Vagina (tissue), 2 donors: ENCODE results near the gene STXBP6. TPM values are rescaled to one million over a fixed set of nuclear protein-coding genes. Genes with fewer than 3 reads are reported as not detected.
A peak's percentile ranks its signal among the peaks of the same experiment; 100 is the strongest.

ENCODE experiments used
- DNase-seq, 2 donors: peaks; one replicate each; pipeline ENCODE4 v3.0.0-alpha.2; 2017; ENCODE audit errors: extremely low spot score in 2 of 2
- H3K27ac ChIP-seq: fragments of 200-600 bp; sonication (generic); one replicate; pipeline ENCODE4 v1.5.1; 2019
- H3K27me3 ChIP-seq: fragments of 200-600 bp; sonication (generic); one replicate; pipeline ENCODE4 v1.5.1; 2019
- H3K36me3 ChIP-seq, 2 donors: fragments of 200-600 bp; sonication (generic); one replicate each; pipeline ENCODE4 v1.5.1; 2017 to 2019
- H3K4me1 ChIP-seq: fragments of 200-600 bp; sonication (generic); one replicate; pipeline ENCODE4 v1.5.1; 2019
- H3K4me3 ChIP-seq, 2 donors: fragments of 200-600 bp; sonication (generic); 1 replicate in 1 of 2; 2 replicates in 1 of 2; pipeline ENCODE4 v1.5.1; 2016 to 2019
- H3K9me3 ChIP-seq: fragments of 200-600 bp; sonication (generic); one replicate; pipeline ENCODE4 v1.5.1; 2019
- POLR2A ChIP-seq, 2 donors: fragments of 450-650 bp; IDR thresholded peaks; one replicate each; pipeline ENCODE4 v1.6.1; 2017; ENCODE audit warnings: antibody characterized with exemption in 2 of 2, mild to moderate bottlenecking in 2 of 2, moderate library complexity in 2 of 2
- POLR2AphosphoS5 ChIP-seq, 2 donors: sonication (generic); formaldehyde crosslinking; IDR thresholded peaks; one replicate each; pipeline ENCODE4 v1.9.0; 2017; ENCODE audit warnings: antibody characterized with exemption in 2 of 2, mild to moderate bottlenecking in 2 of 2, low read depth in 1 of 2; ENCODE audit not compliant: insufficient read depth in 1 of 2
- intact Hi-C: fragments of 100-400 bp; cut with DNase I; formaldehyde crosslinking; loops from one replicate; pipeline ENCODE4 v1.15.1; 2023
- total RNA-seq: library from RNA; depleted of rRNA; stranded (reverse); fragments of >200 nt; gene quantifications from one replicate; pipeline ENCODE4 v1.2.3, GENCODE V29; 2016
- TF ChIP-seq, protein P1 (sequence below), 3 experiments: fragments of 450-650 bp in 2 of 3; fragments of 200-600 bp in 1 of 3; sonication (generic) in 1 of 3; IDR thresholded peaks; one replicate each; pipeline ENCODE4 v1.5.1; 2017 to 2019; ENCODE audit warnings: antibody characterized with exemption in 3 of 3, mild to moderate bottlenecking in 2 of 3, moderate library complexity in 2 of 3

The STXBP6 gene
- total RNA-seq, 1 donor from 2014 or later, result 4.4 TPM

DNA sequence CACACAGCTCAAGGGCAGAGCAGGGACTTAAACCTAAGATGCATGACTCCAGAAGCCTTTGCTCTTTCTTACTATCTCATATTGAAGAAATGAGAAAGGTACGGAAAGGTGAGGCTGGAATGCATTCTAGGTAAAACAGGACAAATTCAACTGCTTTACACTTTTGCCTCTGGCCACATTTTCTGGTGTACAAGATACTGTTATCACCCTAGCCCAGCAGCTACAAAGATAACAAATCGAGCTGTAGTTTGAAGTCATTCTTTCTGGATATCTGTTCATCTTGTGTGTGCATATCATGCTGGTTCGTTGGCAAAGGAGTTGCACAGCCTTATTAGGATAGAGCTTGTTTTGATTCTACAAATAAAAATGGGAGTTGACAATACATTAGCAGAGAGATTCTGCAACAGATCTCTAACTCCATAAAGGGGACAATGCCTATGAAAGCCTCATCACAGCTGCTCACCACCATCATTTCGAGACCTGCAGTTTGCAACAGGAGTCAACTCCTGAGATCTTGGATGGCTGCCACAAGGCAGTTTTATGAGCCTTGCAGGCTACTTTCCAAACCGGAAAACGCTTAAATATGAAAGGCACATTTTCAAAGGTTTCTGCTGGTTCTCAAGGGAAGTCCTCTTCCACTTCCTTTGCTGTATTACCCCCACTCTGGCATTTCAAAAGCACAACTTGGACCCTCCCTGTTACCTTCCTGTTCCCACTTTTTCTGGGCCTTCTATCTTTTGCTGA lies 64.9 kb downstream of the STXBP6 start:
- DNase-seq, result no peak
- intact Hi-C loops, result no loop called here

GRCh38 chr14:24982472-24983155 lies 67.3 kb downstream of the STXBP6 start:
- Histone ChIP-seq H3K4me3 (no peak overlapping the region), H3K9me3 (no peaks in the 10 kb centered on the region), H3K27me3 (no peaks in the 10 kb centered on the region), H3K27ac (no peak overlapping the region), H3K4me1 (peaks cover 14% of the 10 kb centered on the region), H3K36me3 (no peaks in the 10 kb centered on the region)
- intact Hi-C loops, result no loop called here
- DNase-seq, result no peak
- TF ChIP-seq, protein P1, sequence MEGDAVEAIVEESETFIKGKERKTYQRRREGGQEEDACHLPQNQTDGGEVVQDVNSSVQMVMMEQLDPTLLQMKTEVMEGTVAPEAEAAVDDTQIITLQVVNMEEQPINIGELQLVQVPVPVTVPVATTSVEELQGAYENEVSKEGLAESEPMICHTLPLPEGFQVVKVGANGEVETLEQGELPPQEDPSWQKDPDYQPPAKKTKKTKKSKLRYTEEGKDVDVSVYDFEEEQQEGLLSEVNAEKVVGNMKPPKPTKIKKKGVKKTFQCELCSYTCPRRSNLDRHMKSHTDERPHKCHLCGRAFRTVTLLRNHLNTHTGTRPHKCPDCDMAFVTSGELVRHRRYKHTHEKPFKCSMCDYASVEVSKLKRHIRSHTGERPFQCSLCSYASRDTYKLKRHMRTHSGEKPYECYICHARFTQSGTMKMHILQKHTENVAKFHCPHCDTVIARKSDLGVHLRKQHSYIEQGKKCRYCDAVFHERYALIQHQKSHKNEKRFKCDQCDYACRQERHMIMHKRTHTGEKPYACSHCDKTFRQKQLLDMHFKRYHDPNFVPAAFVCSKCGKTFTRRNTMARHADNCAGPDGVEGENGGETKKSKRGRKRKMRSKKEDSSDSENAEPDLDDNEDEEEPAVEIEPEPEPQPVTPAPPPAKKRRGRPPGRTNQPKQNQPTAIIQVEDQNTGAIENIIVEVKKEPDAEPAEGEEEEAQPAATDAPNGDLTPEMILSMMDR (IDR thresholded peaks at IDR 0.05), result no peak
- TF ChIP-seq POLR2A (IDR thresholded peaks at IDR 0.05) (no peak), POLR2AphosphoS5 (IDR thresholded peaks at IDR 0.05; ENCODE audit: insufficient read depth in 1 of 2, low read depth in 1 of 2) (no peak)

More for the DNA sequence above, 64.9 kb downstream of the STXBP6 start:
- Histone ChIP-seq H3K4me3 (no peak overlapping the region), H3K9me3 (no peaks in the 10 kb centered on the region), H3K36me3 (no peaks in the 10 kb centered on the region), H3K27me3 (no peaks in the 10 kb centered on the region), H3K27ac (no peak overlapping the region), H3K4me1 (peaks cover 14% of the 10 kb centered on the region)
- TF ChIP-seq POLR2AphosphoS5 (IDR thresholded peaks at IDR 0.05; ENCODE audit: insufficient read depth in 1 of 2, low read depth in 1 of 2) (no peak), POLR2A (IDR thresholded peaks at IDR 0.05) (no peak)
- TF ChIP-seq, protein P1 (IDR thresholded peaks at IDR 0.05), result no peak

- no peaks in the 10 kb centered on the region for H3K36me3 ChIP-seq
- peaks cover 6% of the 10 kb centered on the region for H3K4me1 ChIP-seq
- H3K9me3 ChIP-seq, result no peaks in the 10 kb centered on the region
- H3K27me3 ChIP-seq, result no peaks in the 10 kb centered on the region
- no peak overlapping the region for H3K4me3 ChIP-seq
- no peak overlapping the region for H3K27ac ChIP-seq
- no peak for TF ChIP-seq POLR2A (IDR thresholded peaks at IDR 0.05)
- TF ChIP-seq, protein P1 (IDR thresholded peaks at IDR 0.05), result no peak
- TF ChIP-seq POLR2AphosphoS5 (IDR thresholded peaks at IDR 0.05; ENCODE audit: insufficient read depth in 1 of 2, low read depth in 1 of 2), result no peak
- intact Hi-C loops, result no loop called here
- DNase-seq, result peak in 1 of 2 donors; percentile 8
Measured at GRCh38 chr14:24979725-24980239, 70.2 kb downstream of the STXBP6 start.

DNA sequence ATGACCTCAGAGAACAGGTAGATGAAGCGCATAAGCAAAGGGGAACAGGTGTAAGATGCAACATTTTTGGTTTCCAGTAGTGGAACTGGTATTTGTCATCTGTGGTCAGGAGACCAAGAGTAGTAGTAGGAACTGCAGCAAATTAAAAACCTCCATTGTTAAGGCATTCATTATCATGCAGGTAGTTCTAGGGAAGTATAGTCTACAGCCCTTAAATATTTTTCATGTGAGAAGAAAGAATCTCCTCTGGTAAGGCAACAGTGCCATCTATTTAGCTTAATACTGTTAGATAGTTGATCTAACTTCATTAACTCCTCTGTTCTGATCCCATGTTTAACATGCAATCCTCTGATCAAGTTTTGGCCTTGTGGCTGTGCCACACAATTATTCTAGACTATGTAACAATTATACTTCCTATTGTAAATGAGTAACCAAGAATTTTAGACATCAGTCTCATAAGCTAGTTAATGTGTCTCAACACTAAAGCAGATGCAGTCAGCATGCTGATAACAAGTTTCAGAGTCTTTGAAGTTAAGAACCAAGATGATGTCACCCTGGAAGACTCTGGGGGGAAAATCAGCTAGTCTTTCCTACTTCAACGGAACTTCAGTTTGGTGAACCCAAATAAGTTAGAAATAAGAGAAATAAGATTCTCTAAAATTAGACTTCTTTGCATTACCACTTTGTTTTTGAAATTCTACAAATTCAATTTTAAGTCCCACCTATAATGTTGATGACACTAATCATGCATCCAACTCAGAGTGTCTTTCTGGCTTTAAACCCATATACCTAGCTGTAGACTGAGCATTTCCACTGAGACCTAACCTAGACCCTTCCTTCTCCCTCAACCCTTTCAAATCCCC lies 70.9 kb downstream of the STXBP6 start:
- DNase-seq, result no peak
- H3K27ac ChIP-seq, result no peak overlapping the region
- H3K36me3 ChIP-seq, result no peaks in the 10 kb centered on the region
- H3K4me3 ChIP-seq, result no peak overlapping the region
- H3K4me1 ChIP-seq, result peaks cover 6% of the 10 kb centered on the region
- intact Hi-C loops, result no loop called here
- no peaks in the 10 kb centered on the region for H3K9me3 ChIP-seq
- H3K27me3 ChIP-seq, result no peaks in the 10 kb centered on the region
- TF ChIP-seq, protein P1 (IDR thresholded peaks at IDR 0.05), result no peak
- TF ChIP-seq POLR2AphosphoS5 (IDR thresholded peaks at IDR 0.05; ENCODE audit: insufficient read depth in 1 of 2, low read depth in 1 of 2) (no peak), POLR2A (IDR thresholded peaks at IDR 0.05) (no peak)
